HG02870 (cell line): ENCODE results near the gene KCNAB2.

ENCODE experiments used
- ATAC-seq: cut with Tn5 transposase; IDR thresholded peaks from one replicate; pipeline ENCODE4 v1.9.1; 2021; ENCODE audit warnings: mild to moderate bottlenecking, moderate library complexity; ENCODE audit not compliant: unreplicated experiment

The KCNAB2 gene

GRCh38 chr1:6077506-6077905 lies 31.8 kb downstream of the KCNAB2 start:
- ATAC-seq = no peak

GRCh38 chr1:6077919-6078318 lies 32.2 kb downstream of the KCNAB2 start:
- no peak for ATAC-seq

- no peak for ATAC-seq
Measured at GRCh38 chr1:6080469-6080868, 34.8 kb downstream of the KCNAB2 start.

GRCh38 chr1:6081901-6082300 lies 36.2 kb downstream of the KCNAB2 start:
- ATAC-seq = no peak

- no peak for ATAC-seq
Measured at GRCh38 chr1:6082430-6082971, 36.8 kb downstream of the KCNAB2 start.

- no peak for ATAC-seq
Measured at GRCh38 chr1:6083385-6083784, 37.7 kb downstream of the KCNAB2 start.

GRCh38 chr1:6083801-6084446 lies 38.2 kb downstream of the KCNAB2 start:
- ATAC-seq = no peak

- ATAC-seq = no peak
Measured at GRCh38 chr1:6084781-6085495, 39.2 kb downstream of the KCNAB2 start.

GRCh38 chr1:6085666-6086065 lies 40.0 kb downstream of the KCNAB2 start:
- no peak for ATAC-seq

GRCh38 chr1:6086358-6086757 lies 40.7 kb downstream of the KCNAB2 start:
- no peak for ATAC-seq

GRCh38 chr1:6086762-6087376 lies 41.2 kb downstream of the KCNAB2 start:
- ATAC-seq = no peak

- no peak for ATAC-seq
Measured at GRCh38 chr1:6087377-6087772, 41.7 kb downstream of the KCNAB2 start.

GRCh38 chr1:6087958-6088357 lies 42.3 kb downstream of the KCNAB2 start:
- no peak for ATAC-seq

GRCh38 chr1:6088956-6089355 lies 43.3 kb downstream of the KCNAB2 start:
- no peak for ATAC-seq

GRCh38 chr1:6090288-6090687 lies 44.6 kb downstream of the KCNAB2 start:
- ATAC-seq = no peak

GRCh38 chr1:6090996-6091822 lies 45.5 kb downstream of the KCNAB2 start:
- no peak for ATAC-seq

GRCh38 chr1:6091823-6092109 lies 46.1 kb downstream of the KCNAB2 start:
- ATAC-seq = no peak

- no peak for ATAC-seq
Measured at GRCh38 chr1:6092211-6092610, 46.5 kb downstream of the KCNAB2 start.

- ATAC-seq = no peak
Measured at GRCh38 chr1:6093071-6093470, 47.4 kb downstream of the KCNAB2 start.

GRCh38 chr1:6093611-6094010 lies 47.9 kb downstream of the KCNAB2 start:
- ATAC-seq = no peak

- ATAC-seq = no peak
Measured at GRCh38 chr1:6094246-6094645, 48.6 kb downstream of the KCNAB2 start.
